Smooth muscle cell (in vitro differentiated cells): ENCODE measurements around the gene KATNA1. TPM values are rescaled to one million over a fixed set of nuclear protein-coding genes. Genes with fewer than 3 reads are reported as not detected.
"Not testable (repeated sequence)": the region's sequence is repeated elsewhere in the genome, so short reads cannot be mapped to it uniquely, and the experiment has no call there.

Experiments
- DNase-seq: peaks from one replicate; lab custom pipeline; 2025; ENCODE audit not compliant: unreplicated experiment; lab: John Stamatoyannopoulos, UW
- H2AFZ ChIP-seq: fragments of 200-600 bp; sonication (generic); 2 replicates; pipeline ENCODE4 v1.6.0; 2016; ENCODE audit warnings: antibody characterized with exemption, low read depth, mild to moderate bottlenecking
- H3F3A ChIP-seq: fragments of 200-600 bp; sonication (generic); 2 replicates; pipeline ENCODE4 v1.6.0; 2017; ENCODE audit warnings: antibody characterized with exemption, low read depth
- H3K27ac ChIP-seq: fragments of 200-600 bp; sonication (generic); 2 replicates; pipeline ENCODE4 v1.5.1; 2016; ENCODE audit warnings: low read depth, mild to moderate bottlenecking
- H3K27me3 ChIP-seq: fragments of 200-600 bp; sonication (generic); 2 replicates; pipeline ENCODE4 v1.6.1; 2016; ENCODE audit warnings: low read depth, mild to moderate bottlenecking
- H3K36me3 ChIP-seq: fragments of 200-600 bp; sonication (generic); 2 replicates; pipeline ENCODE4 v1.5.1; 2016; ENCODE audit warnings: low read depth
- H3K4me1 ChIP-seq: fragments of 200-600 bp; sonication (generic); 2 replicates; pipeline ENCODE4 v1.5.1; 2016; ENCODE audit warnings: low read depth
- H3K4me2 ChIP-seq: fragments of 200-600 bp; sonication (generic); 2 replicates; pipeline ENCODE4 v1.6.0; 2016; ENCODE audit warnings: mild to moderate bottlenecking
- H3K4me3 ChIP-seq: fragments of 200-600 bp; sonication (generic); 2 replicates; pipeline ENCODE4 v1.5.1; 2016; ENCODE audit warnings: mild to moderate bottlenecking
- H3K79me2 ChIP-seq: fragments of 200-600 bp; sonication (generic); 2 replicates; pipeline ENCODE4 v1.6.0; 2016; ENCODE audit warnings: low read depth, mild to moderate bottlenecking
- H3K9ac ChIP-seq: fragments of 200-600 bp; sonication (generic); 2 replicates; pipeline ENCODE4 v1.6.0; 2016; ENCODE audit warnings: low read depth
- H3K9me3 ChIP-seq: fragments of 200-600 bp; sonication (generic); replicated peaks from 2 replicates; pipeline ENCODE4 v1.5.1; 2016; ENCODE audit warnings: low read depth
- H4K20me1 ChIP-seq: fragments of 200-600 bp; sonication (generic); 2 replicates; pipeline ENCODE4 v1.6.0; 2016; ENCODE audit warnings: low read depth
- CTCF ChIP-seq: fragments of 200-600 bp; sonication (generic); IDR thresholded peaks from 2 replicates; pipeline ENCODE4 v1.5.1; 2017; ENCODE audit warnings: borderline replicate concordance, mild to moderate bottlenecking, antibody characterized with exemption; ENCODE audit not compliant: insufficient read depth, poor library complexity, severe bottlenecking
- WGBS: methylation state at CpG from one replicate; pipeline ENCODE4 v1.1.7; 2016; ENCODE audit warnings: low lambda C conversion rate; 5-methylcytosine and 5-hydroxymethylcytosine counted together
- polyA plus RNA-seq: library from polyadenylated mRNA; unstranded; fragments of >200 nt; fragmentation: Nextera tagmentation; extraction: Ambion mirVana; gene quantifications from 2 replicates; pipeline ENCODE4 v1.2.1, GENCODE V29; 2016
- total RNA-seq: library from RNA; depleted of rRNA; stranded (reverse); fragments of >200 nt; gene quantifications from 2 replicates; pipeline ENCODE4 v1.2.3, GENCODE V29; 2014

KATNA1 gene
- total and polyA plus RNA-seq, 2 experiments from 2014 or later: 17.8 to 24.6 TPM

- Histone ChIP-seq H4K20me1 (peaks cover 61% of the 10 kb centered on the region), H3K4me3 (no peak overlapping the region), H3K27me3 (no peaks in the 10 kb centered on the region), H3K9me3 (no peaks in the 10 kb centered on the region), H3F3A (no peaks in the 10 kb centered on the region), H2AFZ (no peak overlapping the region), H3K27ac (no peak overlapping the region), H3K4me2 (no peak overlapping the region), H3K36me3 (peaks cover 7% of the 10 kb centered on the region), H3K79me2 (peaks cover 24% of the 10 kb centered on the region), H3K4me1 (no peaks in the 10 kb centered on the region), H3K9ac (no peak overlapping the region)
- DNase-seq: no peak
- TF ChIP-seq CTCF: no peak
These were observed 32.7 kb upstream of the KATNA1 start for GRCh38 chr6:149681209-149681608.

GRCh38 chr6:149680503-149680902, 32.0 kb upstream of the KATNA1 start:
- Histone ChIP-seq H3K4me2 (no peak overlapping the region), H3K27me3 (no peaks in the 10 kb centered on the region), H3F3A (no peaks in the 10 kb centered on the region), H2AFZ (no peak overlapping the region), H3K4me3 (no peak overlapping the region), H3K9ac (no peak overlapping the region), H3K9me3 (no peaks in the 10 kb centered on the region), H4K20me1 (peaks cover 54% of the 10 kb centered on the region), H3K4me1 (no peaks in the 10 kb centered on the region), H3K36me3 (peaks cover 13% of the 10 kb centered on the region), H3K79me2 (peaks cover 17% of the 10 kb centered on the region), H3K27ac (no peak overlapping the region)
- DNase-seq: no peak
- TF ChIP-seq CTCF: no peak
- 93% methylated on average over 1 of the region's 1 CpG for WGBS

GRCh38 chr6:149672265-149672664, 23.8 kb upstream of the KATNA1 start:
- H3F3A ChIP-seq, H3K27me3 ChIP-seq, H3K4me1 ChIP-seq, H3K9me3 ChIP-seq, H3K9ac ChIP-seq, H3K79me2 ChIP-seq, H2AFZ ChIP-seq, H3K27ac ChIP-seq, H4K20me1 ChIP-seq, DNase-seq, H3K4me3 ChIP-seq, H3K36me3 ChIP-seq, H3K4me2 ChIP-seq: not testable (repeated sequence)

- H3K4me2 ChIP-seq: no peak overlapping the region
- H3K9me3 ChIP-seq: no peaks in the 10 kb centered on the region
- no peaks in the 10 kb centered on the region for H3F3A ChIP-seq
- WGBS: 98% methylated on average over 4 of the region's 4 CpGs
- no peak overlapping the region for H3K4me3 ChIP-seq
- no peaks in the 10 kb centered on the region for H3K4me1 ChIP-seq
- no peaks in the 10 kb centered on the region for H3K79me2 ChIP-seq
- H3K9ac ChIP-seq: no peak overlapping the region
- H3K27me3 ChIP-seq: no peaks in the 10 kb centered on the region
- H4K20me1 ChIP-seq: peaks cover 3% of the 10 kb centered on the region
- no peak for DNase-seq
- no peak overlapping the region for H3K27ac ChIP-seq
- TF ChIP-seq CTCF: no peak
- H2AFZ ChIP-seq: no peak overlapping the region
- peaks cover 12% of the 10 kb centered on the region for H3K36me3 ChIP-seq
These were observed 11.5 kb upstream of the KATNA1 start for GRCh38 chr6:149660028-149660427.
